H9 (cell line): Measurements from ENCODE around the gene GHR. TPM values are rescaled to one million over a fixed set of nuclear protein-coding genes. Genes with fewer than 3 reads are reported as not detected.

ENCODE experiments used
- DNase-seq: peaks from one replicate; pipeline ENCODE4 v3.0.0-alpha.2; 2017
- H2AFZ ChIP-seq: one replicate; pipeline ENCODE4 v1.6.1; 2013; ENCODE audit warnings: mild to moderate bottlenecking, low read length, control low read depth, moderate library complexity
- H2AK5ac ChIP-seq: 2 replicates; pipeline ENCODE4 v1.6.1; 2013; ENCODE audit warnings: low read length, control low read depth, mixed read lengths; ENCODE audit not compliant: insufficient read length
- H2BK120ac ChIP-seq: one replicate; pipeline ENCODE4 v1.6.1; 2013; ENCODE audit warnings: low read depth, mild to moderate bottlenecking, low read length, control low read depth, inconsistent platforms; ENCODE audit not compliant: poor library complexity, severe bottlenecking
- H2BK12ac ChIP-seq: 2 replicates; pipeline ENCODE4 v1.6.1; 2013; ENCODE audit warnings: low read length, control low read depth, mixed read lengths, low read depth; ENCODE audit not compliant: insufficient read length
- H2BK15ac ChIP-seq: 2 replicates; pipeline ENCODE4 v1.6.1; 2013; ENCODE audit warnings: low read depth, low read length, control low read depth
- H2BK20ac ChIP-seq: one replicate; pipeline ENCODE4 v1.6.1; 2013; ENCODE audit warnings: low read depth, mild to moderate bottlenecking, low read length, control low read depth, inconsistent platforms; ENCODE audit not compliant: poor library complexity, severe bottlenecking
- H2BK5ac ChIP-seq: 2 replicates; pipeline ENCODE4 v1.6.1; 2013; ENCODE audit warnings: low read length, control low read depth, mixed read lengths; ENCODE audit not compliant: insufficient read length
- H3K14ac ChIP-seq: 2 replicates; pipeline ENCODE4 v1.6.1; 2013; ENCODE audit warnings: low read length, control low read depth; ENCODE audit not compliant: insufficient read depth
- H3K18ac ChIP-seq: 2 replicates; pipeline ENCODE4 v1.6.1; 2013; ENCODE audit warnings: low read depth, mild to moderate bottlenecking, mixed read lengths, low read length, control low read depth; ENCODE audit not compliant: insufficient read length
- H3K23ac ChIP-seq: 2 replicates; pipeline ENCODE4 v1.6.1; 2013; ENCODE audit warnings: low read length, control low read depth, mixed read lengths, low read depth; ENCODE audit not compliant: insufficient read length
- H3K23me2 ChIP-seq: 2 replicates; pipeline ENCODE4 v1.6.1; 2013; ENCODE audit warnings: low read depth, mild to moderate bottlenecking, mixed read lengths, low read length, control low read depth; ENCODE audit not compliant: insufficient read length, poor library complexity, severe bottlenecking
- H3K27ac ChIP-seq: 2 replicates; pipeline ENCODE4 v1.5.1; 2013; ENCODE audit warnings: low read length, control low read depth, mixed read lengths, low read depth; ENCODE audit not compliant: insufficient read length
- H3K27me3 ChIP-seq: 2 replicates; pipeline ENCODE4 v1.6.1; 2013; ENCODE audit warnings: low read length, control low read depth, inconsistent platforms; ENCODE audit not compliant: insufficient read depth
- H3K4ac ChIP-seq: 2 replicates; pipeline ENCODE4 v1.6.1; 2013; ENCODE audit warnings: low read depth, mild to moderate bottlenecking, control low read depth, inconsistent platforms, low read length, moderate library complexity
- H3K4me1 ChIP-seq: 2 replicates; pipeline ENCODE4 v1.6.1; 2013; ENCODE audit warnings: low read length, control low read depth, inconsistent platforms; ENCODE audit not compliant: insufficient read depth
- H3K4me2 ChIP-seq: 2 replicates; pipeline ENCODE4 v1.6.1; 2013; ENCODE audit warnings: low read length, control low read depth, mixed read lengths; ENCODE audit not compliant: insufficient read length, insufficient read depth
- H3K56ac ChIP-seq: 2 replicates; pipeline ENCODE4 v1.6.1; 2013; ENCODE audit warnings: low read depth, mild to moderate bottlenecking, mixed read lengths, low read length, control low read depth; ENCODE audit not compliant: insufficient read length
- H3K79me1 ChIP-seq: 2 replicates; pipeline ENCODE4 v1.6.1; 2013; ENCODE audit warnings: low read depth, mild to moderate bottlenecking, moderate library complexity, low read length, control low read depth, inconsistent platforms; ENCODE audit not compliant: insufficient read depth, poor library complexity, severe bottlenecking
- H3K79me2 ChIP-seq: 2 replicates; pipeline ENCODE4 v1.6.1; 2013; ENCODE audit warnings: low read length, control low read depth, inconsistent platforms; ENCODE audit not compliant: insufficient read depth
- H3K9ac ChIP-seq: 2 replicates; pipeline ENCODE4 v1.6.1; 2013; ENCODE audit warnings: low read length, control low read depth, mixed read lengths; ENCODE audit not compliant: insufficient read length; ENCODE audit errors: extremely low read depth
- H3K9me3 ChIP-seq: one replicate; pipeline ENCODE4 v1.6.1; 2013; ENCODE audit warnings: low read depth, low read length, inconsistent platforms; ENCODE audit not compliant: control insufficient read depth
- H3T11ph ChIP-seq: one replicate; pipeline ENCODE4 v1.6.1; 2013; ENCODE audit warnings: mild to moderate bottlenecking, low read length, control low read depth, inconsistent platforms
- H4K20me1 ChIP-seq: one replicate; pipeline ENCODE4 v1.6.1; 2013; ENCODE audit not compliant: control insufficient read depth, insufficient read length, insufficient read depth
- H4K5ac ChIP-seq: 2 replicates; pipeline ENCODE4 v1.6.1; 2013; ENCODE audit warnings: low read depth, mild to moderate bottlenecking, mixed read lengths, low read length, control low read depth; ENCODE audit not compliant: insufficient read length
- H4K8ac ChIP-seq: replicated peaks from 2 replicates; pipeline ENCODE4 v1.6.1; 2013; ENCODE audit warnings: low read length, control low read depth, mixed read lengths, low read depth; ENCODE audit not compliant: insufficient read length
- H4K91ac ChIP-seq: 2 replicates; pipeline ENCODE4 v1.6.1; 2013; ENCODE audit warnings: low read depth, mild to moderate bottlenecking, moderate library complexity, mixed read lengths, low read length, control low read depth; ENCODE audit not compliant: insufficient read length
- H3K27ac Mint-ChIP-seq, 3 experiments: 2 replicates in 2 of 3; 3 replicates in 1 of 3; pipeline ENCODE4 v1.8.0; 2020 to 2021; ENCODE audit warnings: mixed read lengths in 3 of 3, mild to moderate bottlenecking in 1 of 3, moderate library complexity in 1 of 3
- H3K27me3 Mint-ChIP-seq: 2 replicates; pipeline ENCODE4 v1.8.0; 2021; ENCODE audit warnings: low read depth, mild to moderate bottlenecking, moderate library complexity, mixed read lengths
- H3K36me3 Mint-ChIP-seq, 3 experiments: 2 replicates in 2 of 3; 3 replicates in 1 of 3; pipeline ENCODE4 v1.8.0; 2020 to 2021; ENCODE audit warnings: low read depth in 3 of 3, mixed read lengths in 3 of 3; ENCODE audit not compliant: insufficient read depth in 1 of 3
- H3K4me1 Mint-ChIP-seq, 2 experiments: 2 replicates each; pipeline ENCODE4 v1.8.0; 2020; ENCODE audit warnings: mixed read lengths in 2 of 2
- H3K4me3 Mint-ChIP-seq, 2 experiments: 2 replicates in 1 of 2; 3 replicates in 1 of 2; pipeline ENCODE4 v1.8.0; 2020 to 2021; ENCODE audit warnings: mild to moderate bottlenecking in 2 of 2, mixed read lengths in 2 of 2, moderate library complexity in 1 of 2
- H3K9me3 Mint-ChIP-seq, 2 experiments: 2 replicates in 1 of 2; 3 replicates in 1 of 2; pipeline ENCODE4 v1.8.0; 2020; ENCODE audit warnings: mild to moderate bottlenecking in 2 of 2, mixed read lengths in 2 of 2, moderate library complexity in 1 of 2
- CTCF ChIP-seq: fragments of 200-600 bp; sonication (generic); conservative IDR thresholded peaks from 3 replicates; pipeline ENCODE4 v1.8.0; 2021; ENCODE audit warnings: antibody characterized with exemption, mild to moderate bottlenecking
- WGBS: extraction: QIAGEN DNeasy Blood & Tissue Kit; methylation state at CpG from one replicate; pipeline ENCODE4 v1.1.7; 2013; ENCODE audit warnings: missing lambda C conversion rate, low lambda C conversion rate, mixed read lengths; ENCODE audit not compliant: insufficient read length; ENCODE audit errors: extremely low coverage; 5-methylcytosine and 5-hydroxymethylcytosine counted together
- total RNA-seq: library from RNA; stranded (reverse); gene quantifications from 2 replicates; pipeline ENCODE4 v1.2.1, GENCODE V29; 2021

The GHR gene
- total RNA-seq, 1 experiment from 2014 or later: 0.20 TPM

GRCh38 chr5:42596817-42597216, 173.6 kb downstream of the GHR start:
- Mint-ChIP-seq H3K36me3 (no peaks in the 10 kb centered on the region), H3K4me1 (peaks cover 0 to 3% of the 10 kb centered on the region in 2 experiments; a peak in 1 of 4 replicates), H3K4me3 (no peak overlapping the region), H3K27ac (no peak overlapping the region; a peak in 1 of 7 replicates), H3K27me3 (no peaks in the 10 kb centered on the region), H3K9me3 (no peaks in the 10 kb centered on the region)
- Histone ChIP-seq H4K8ac (no peak overlapping the region), H3K14ac (no peak overlapping the region), H3K9me3 (no peaks in the 10 kb centered on the region), H2BK20ac (no peak overlapping the region), H3K27me3 (no peaks in the 10 kb centered on the region), H3K18ac (no peak overlapping the region), H3K79me2 (no peaks in the 10 kb centered on the region), H3K56ac (no peak overlapping the region), H2BK5ac (no peak overlapping the region), H3K23ac (no peak overlapping the region), H2BK120ac (no peak overlapping the region), H2BK12ac (no peak overlapping the region), H3K4me2 (no peak overlapping the region), H3K79me1 (no peaks in the 10 kb centered on the region), H2AK5ac (no peak overlapping the region), H2AFZ (no peak overlapping the region), H4K91ac (no peak overlapping the region), H3K23me2 (no peaks in the 10 kb centered on the region), H3K4ac (no peak overlapping the region), H2BK15ac (no peak overlapping the region), H4K20me1 (no peaks in the 10 kb centered on the region), H3T11ph (no peak overlapping the region), H3K4me1 (no peaks in the 10 kb centered on the region; the same call in 1 of the 2 replicates), H3K27ac (no peak overlapping the region), H4K5ac (no peak overlapping the region), H3K9ac (no peak overlapping the region)
- TF ChIP-seq CTCF: no peak
- no CpG with 5 or more reads among the region's 1 CpG for WGBS
- no peak for DNase-seq
